Measurements from ENCODE around the gene KRTAP10-9.

Gene KRTAP10-9

GRCh38 chr21:44666401-44667320 lies 39.8 kb downstream of the KRTAP10-9 start, which contains the start of gene KRTAP12-2:
KRTAP12-2 (minus strand) TSS chr21:44666927; CDS start chr21:44666886, 41 bp downstream.
- Mint-ChIP-seq H3K9me3 (peaks cover 22% of the 10 kb centered on the region), H3K27me3 (ENCODE audit: low read depth) (peaks cover 34% of the 10 kb centered on the region), H3K36me3 (ENCODE audit: low read depth) (no peaks in the 10 kb centered on the region), H3K27ac (no peak within 1 kb of the TSS), H3K4me1 (ENCODE audit: low read depth) (no peaks in the 10 kb centered on the region), H3K4me3 (no peak within 1 kb of the TSS)
- DNase-seq (ENCODE audit: low spot score) = no peak

- no peak overlapping the region for H3K4me3 Mint-ChIP-seq
- DNase-seq (ENCODE audit: low spot score) = no peak
- no peak overlapping the region for H3K27ac Mint-ChIP-seq
- peaks cover 31% of the 10 kb centered on the region for H3K27me3 Mint-ChIP-seq (ENCODE audit: low read depth)
- H3K36me3 Mint-ChIP-seq (ENCODE audit: low read depth) = no peaks in the 10 kb centered on the region
- H3K9me3 Mint-ChIP-seq = peaks cover 27% of the 10 kb centered on the region
- no peaks in the 10 kb centered on the region for H3K4me1 Mint-ChIP-seq (ENCODE audit: low read depth)
Measured at GRCh38 chr21:44667612-44668011, 40.7 kb downstream of the KRTAP10-9 start.

- H3K36me3 Mint-ChIP-seq (ENCODE audit: low read depth) = no peaks in the 10 kb centered on the region
Measured at GRCh38 chr21:44670642-44671432, 43.9 kb downstream of the KRTAP10-9 start.

GRCh38 chr21:44671911-44672310 lies 45.0 kb downstream of the KRTAP10-9 start:
- H3K27me3 Mint-ChIP-seq (ENCODE audit: low read depth) = peaks cover 21% of the 10 kb centered on the region

More at GRCh38 chr21:44670642-44671432, 43.9 kb downstream of the KRTAP10-9 start:
- Mint-ChIP-seq H3K4me3 (no peak overlapping the region), H3K27ac (no peak overlapping the region), H3K9me3 (peaks cover 42% of the 10 kb centered on the region), H3K27me3 (ENCODE audit: low read depth) (peaks cover 23% of the 10 kb centered on the region), H3K4me1 (ENCODE audit: low read depth) (no peaks in the 10 kb centered on the region)
- no peak for DNase-seq (ENCODE audit: low spot score)

GRCh38 chr21:44677881-44678280 lies 51.0 kb downstream of the KRTAP10-9 start:
- no peaks in the 10 kb centered on the region for H3K4me1 Mint-ChIP-seq (ENCODE audit: low read depth)
- H3K27me3 Mint-ChIP-seq (ENCODE audit: low read depth) = peaks cover 20% of the 10 kb centered on the region
- no peak overlapping the region for H3K4me3 Mint-ChIP-seq
- no peaks in the 10 kb centered on the region for H3K36me3 Mint-ChIP-seq (ENCODE audit: low read depth)
- no peak for DNase-seq (ENCODE audit: low spot score)
- H3K27ac Mint-ChIP-seq = no peak overlapping the region
- H3K9me3 Mint-ChIP-seq = peaks cover 14% of the 10 kb centered on the region

More at GRCh38 chr21:44671911-44672310, 45.0 kb downstream of the KRTAP10-9 start:
- no peak overlapping the region for H3K4me3 Mint-ChIP-seq
- no peak for DNase-seq (ENCODE audit: low spot score)
- no peaks in the 10 kb centered on the region for H3K4me1 Mint-ChIP-seq (ENCODE audit: low read depth)
- H3K9me3 Mint-ChIP-seq = peaks cover 44% of the 10 kb centered on the region
- H3K27ac Mint-ChIP-seq = no peak overlapping the region
- no peaks in the 10 kb centered on the region for H3K36me3 Mint-ChIP-seq (ENCODE audit: low read depth)

Measured in T-helper 2 cell treated with Interferon-gamma antibody and Interleukin-4, amounts not matched to agents 5 μg/mL and 100 μg/mL, for 36 hours (primary cell).